ENCODE measurements around the gene GOLGA6A. TPM values are rescaled to one million over a fixed set of nuclear protein-coding genes. Genes with fewer than 3 reads are reported as not detected.
A peak's percentile ranks its signal among the peaks of the same experiment; 100 is the strongest.

Gene GOLGA6A
- total and polyA plus RNA-seq, 2 of the 8 experiments (the other 6 are each of a cell fraction or from before 2014, with no cell fraction given) = 0.80 to 1.0 TPM

DNA sequence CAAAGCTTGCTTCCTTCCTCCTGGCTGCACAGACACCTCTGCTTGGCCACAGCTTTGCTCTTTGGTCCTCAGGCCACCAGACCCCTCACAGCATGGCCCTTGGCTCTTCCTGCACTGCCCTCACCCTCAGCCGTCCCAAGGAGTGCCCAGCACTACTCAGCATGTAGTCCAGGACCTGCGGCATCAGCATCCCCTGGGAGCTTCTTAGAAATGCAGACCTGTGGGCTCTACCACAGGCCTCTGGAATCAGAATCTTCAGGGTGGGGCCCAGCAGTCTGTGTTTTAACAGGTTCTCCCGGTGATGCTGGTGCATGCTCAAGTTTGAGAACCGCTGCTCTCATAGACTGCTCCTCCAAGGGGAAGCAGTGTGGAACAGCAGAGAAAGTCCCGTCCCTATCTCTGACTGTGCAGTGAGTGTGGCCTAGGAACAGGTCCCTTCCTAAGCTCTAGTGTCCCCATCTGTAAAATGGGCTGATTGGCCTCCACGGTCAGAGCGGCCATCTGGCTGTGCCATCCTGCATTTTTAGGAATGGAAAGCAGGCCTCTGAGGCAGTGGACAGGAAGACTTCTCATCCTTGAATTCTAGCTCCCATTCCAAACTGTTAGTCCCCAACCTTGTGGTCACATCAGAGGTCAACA, 36.6 kb downstream of the GOLGA6A start:
- WGBS, 2 experiments (ENCODE audit: extremely low coverage in 1 of 2, insufficient coverage in 1 of 2, insufficient read length in 1 of 2, insufficient replicate concordance in 2 of 2, low coverage in 1 of 2, low lambda C conversion rate in 2 of 2, missing lambda C conversion rate in 1 of 2) = 78% methylated on average over 7 of the region's 7 CpGs; no CpG with 5 or more reads in 1 of the 2 experiments
- H2BK5ac ChIP-seq (ENCODE audit: low read depth, low read length) = no peak overlapping the region
- FAIRE-seq = no peak
- TF ChIP-seq TCF12 (IDR thresholded peaks at IDR 0.05; ENCODE audit: low read depth, low read length) (no peak), CHD1 (IDR thresholded peaks at IDR 0.05; ENCODE audit: low read depth, low read length) (no peak), CTBP2 (IDR thresholded peaks at IDR 0.05; ENCODE audit: borderline replicate concordance, insufficient read depth, insufficient read length, low read length) (no peak), SRF (IDR thresholded peaks at IDR 0.05; ENCODE audit: low read depth, low read length) (no peak), TAF1 (IDR thresholded peaks at IDR 0.05; ENCODE audit: low read depth, low read length) (no peak), RNF2 (IDR thresholded peaks at IDR 0.05; ENCODE audit: borderline replicate concordance, low read depth, low read length, missing control alignments, poor library complexity, severe bottlenecking) (no peak)
- TF ChIP-seq, protein P1, sequence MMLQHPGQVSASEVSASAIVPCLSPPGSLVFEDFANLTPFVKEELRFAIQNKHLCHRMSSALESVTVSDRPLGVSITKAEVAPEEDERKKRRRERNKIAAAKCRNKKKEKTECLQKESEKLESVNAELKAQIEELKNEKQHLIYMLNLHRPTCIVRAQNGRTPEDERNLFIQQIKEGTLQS (IDR thresholded peaks at IDR 0.05; ENCODE audit: insufficient read depth, low read depth, low read length) = no peak
- TF ChIP-seq, protein P2, sequence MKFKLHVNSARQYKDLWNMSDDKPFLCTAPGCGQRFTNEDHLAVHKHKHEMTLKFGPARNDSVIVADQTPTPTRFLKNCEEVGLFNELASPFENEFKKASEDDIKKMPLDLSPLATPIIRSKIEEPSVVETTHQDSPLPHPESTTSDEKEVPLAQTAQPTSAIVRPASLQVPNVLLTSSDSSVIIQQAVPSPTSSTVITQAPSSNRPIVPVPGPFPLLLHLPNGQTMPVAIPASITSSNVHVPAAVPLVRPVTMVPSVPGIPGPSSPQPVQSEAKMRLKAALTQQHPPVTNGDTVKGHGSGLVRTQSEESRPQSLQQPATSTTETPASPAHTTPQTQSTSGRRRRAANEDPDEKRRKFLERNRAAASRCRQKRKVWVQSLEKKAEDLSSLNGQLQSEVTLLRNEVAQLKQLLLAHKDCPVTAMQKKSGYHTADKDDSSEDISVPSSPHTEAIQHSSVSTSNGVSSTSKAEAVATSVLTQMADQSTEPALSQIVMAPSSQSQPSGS (IDR thresholded peaks at IDR 0.05; ENCODE audit: low read length) = no peak
- TF ChIP-seq, protein P3, sequence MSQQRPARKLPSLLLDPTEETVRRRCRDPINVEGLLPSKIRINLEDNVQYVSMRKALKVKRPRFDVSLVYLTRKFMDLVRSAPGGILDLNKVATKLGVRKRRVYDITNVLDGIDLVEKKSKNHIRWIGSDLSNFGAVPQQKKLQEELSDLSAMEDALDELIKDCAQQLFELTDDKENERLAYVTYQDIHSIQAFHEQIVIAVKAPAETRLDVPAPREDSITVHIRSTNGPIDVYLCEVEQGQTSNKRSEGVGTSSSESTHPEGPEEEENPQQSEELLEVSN (IDR thresholded peaks at IDR 0.05) = no peak

More for the DNA sequence above, 36.6 kb downstream of the GOLGA6A start:
- no peak overlapping the region for H3K4me2 ChIP-seq (ENCODE audit: insufficient read depth in 1 of 2, low read depth in 2 of 2, low read length in 2 of 2)
- peaks cover 0 to 5% (median 3%) of the 10 kb centered on the region in 4 experiments; a peak in 5 of 7 replicates for H3K4me1 ChIP-seq (replicated peaks in 1 of 4; ENCODE audit: control insufficient read depth in 3 of 4, insufficient read depth in 4 of 4, low read length in 3 of 4)
- no peak overlapping the region for H2BK20ac ChIP-seq (ENCODE audit: low read length)
- H3K4me3 ChIP-seq (ENCODE audit: extremely low read depth in 1 of 4, insufficient read depth in 2 of 4, low read depth in 3 of 4, low read length in 4 of 4) = no peak overlapping the region
- H3K18ac ChIP-seq (ENCODE audit: extremely low read depth, low read length) = no peak overlapping the region
- no peak overlapping the region for H3K56ac ChIP-seq (replicated peaks; ENCODE audit: insufficient read length, low read depth, low read length)
- ChIA-PET CTCF (ENCODE audit: partially characterized antibody) (interaction anchor here (0.9 to 10.4 kb wide), 14 partner anchors 9 to 279 kb away, joined by 3 to 125 read pairs (median 4); partner anchors contain the start of genes PML and STOML1), POLR2A (ENCODE audit: partially characterized antibody) (no interaction called here)
- no peak overlapping the region for H2AK5ac ChIP-seq (ENCODE audit: low read depth, low read length)
- DNase-seq (ENCODE audit: low read depth in 1 of 2, low spot score in 2 of 2) = no peak
- no peaks in the 10 kb centered on the region for H3K9me3 ChIP-seq (ENCODE audit: insufficient read depth in 2 of 2, low read depth in 1 of 2, low read length in 1 of 2)
- H2BK120ac ChIP-seq (replicated peaks; ENCODE audit: low read depth, low read length) = no peak overlapping the region
- no peak overlapping the region for H3K27ac ChIP-seq (ENCODE audit: low read depth, low read length)
- H2BK12ac ChIP-seq (ENCODE audit: low read depth, low read length) = peak overlapping the region; percentile 23; the same call in 1 of the 2 replicates
- H3K23me2 ChIP-seq (ENCODE audit: low read depth, low read length) = no peaks in the 10 kb centered on the region
- no peak overlapping the region for H3K14ac ChIP-seq (ENCODE audit: insufficient read length)
- no peaks in the 10 kb centered on the region for H3K36me3 ChIP-seq (ENCODE audit: control insufficient read depth in 2 of 4, insufficient read depth in 4 of 4, low read length in 3 of 4)
- H3K23ac ChIP-seq (ENCODE audit: insufficient read length) = no peak overlapping the region
- H3K79me2 ChIP-seq (ENCODE audit: control insufficient read depth in 1 of 2, insufficient read depth in 2 of 2, low read length in 2 of 2) = no peaks in the 10 kb centered on the region
- no peaks in the 10 kb centered on the region for H4K20me1 ChIP-seq (replicated peaks in 1 of 2; ENCODE audit: control insufficient read depth in 1 of 2, insufficient read depth in 2 of 2, low read length in 2 of 2)
- no peak overlapping the region for H4K91ac ChIP-seq (replicated peaks; ENCODE audit: insufficient read length, low read length)
- H2AFZ ChIP-seq (ENCODE audit: low read length) = no peak overlapping the region
- H4K5ac ChIP-seq (ENCODE audit: insufficient read length, low read depth, low read length) = no peak overlapping the region
- H3K27me3 ChIP-seq (replicated peaks in 1 of 4; ENCODE audit: control insufficient read depth in 3 of 4, extremely low read depth in 1 of 4, insufficient read depth in 3 of 4, low read length in 3 of 4) = peaks cover 0 to 2% (median 0%) of the 10 kb centered on the region in 4 experiments; a peak in 1 of 7 replicates
- H3K79me1 ChIP-seq (ENCODE audit: low read depth, low read length) = no peaks in the 10 kb centered on the region
- no peak overlapping the region for H3K9ac ChIP-seq (replicated peaks in 1 of 4; ENCODE audit: extremely low read depth in 1 of 4, low read depth in 3 of 4, low read length in 3 of 4)
- no peak overlapping the region for H4K8ac ChIP-seq (ENCODE audit: extremely low read depth, insufficient read depth, low read length)
- no peak overlapping the region for H3K4ac ChIP-seq (replicated peaks; ENCODE audit: insufficient read length, low read depth, low read length)
- H2BK15ac ChIP-seq (ENCODE audit: low read length) = no peak overlapping the region

All from H1 (cell line).